Glomerular visceral epithelial cell (primary cell): ENCODE data around the gene FRS2.

Experiments
- DNase-seq: peaks from one replicate; pipeline ENCODE4 v3.0.0-alpha.2; 2016; ENCODE audit errors: extremely low spot score

FRS2 gene

DNA sequence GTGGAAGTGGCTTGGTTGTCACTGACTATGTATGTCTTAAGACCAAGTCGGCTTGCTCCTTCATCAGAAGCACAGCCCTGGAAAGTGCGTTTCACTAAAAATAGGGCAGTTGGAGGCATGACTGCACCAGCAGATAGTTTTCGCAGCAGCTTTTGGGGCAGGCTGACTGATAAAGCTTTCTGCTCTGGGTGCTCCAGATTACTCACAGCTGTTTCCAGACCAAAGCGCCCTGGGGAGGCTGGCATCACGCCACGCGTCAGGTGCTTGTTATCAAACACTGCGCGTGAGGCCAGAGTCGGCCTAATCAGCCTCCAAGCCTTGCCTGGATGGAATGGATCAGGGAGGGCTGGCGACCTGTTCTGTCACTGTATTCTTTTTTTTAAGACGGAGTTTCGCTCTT, 153.8 kb downstream of the FRS2 start:
- no peak for DNase-seq

DNA sequence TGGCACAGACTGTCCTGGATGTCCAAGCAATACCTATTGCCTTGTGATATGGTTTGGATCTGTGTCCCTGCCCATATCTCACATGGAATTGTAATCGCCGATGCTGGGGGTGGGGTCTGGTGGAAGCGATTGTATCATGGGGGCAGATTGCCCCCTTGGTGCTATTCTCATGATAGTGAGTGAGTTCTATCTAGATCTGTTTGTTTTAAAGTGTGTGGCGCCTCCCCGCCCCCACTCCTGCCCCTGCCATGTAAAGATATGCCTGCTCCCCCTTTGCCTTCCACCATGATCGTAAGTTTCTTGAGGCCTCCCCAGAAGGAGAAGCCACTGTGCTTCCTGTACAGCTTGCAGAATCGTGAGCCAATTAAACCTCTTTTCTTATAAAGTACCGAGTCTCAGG, 157.3 kb downstream of the FRS2 start:
- DNase-seq = no peak
